Measurements from ENCODE around the gene TEX19. TPM values are rescaled to one million over a fixed set of nuclear protein-coding genes. Genes with fewer than 3 reads are reported as not detected.
A peak's percentile ranks its signal among the peaks of the same experiment; 100 is the strongest.

TEX19 gene
- total RNA-seq, 2 experiments from 2014 or later, result 2.0 to 3.4 TPM

- intact Hi-C loops (cut with micrococcal nuclease; ENCODE audit: unreplicated experiment), result no loop called here
- POLR2A ChIA-PET, result no interaction called here
- Histone ChIP-seq H3K79me2 (ENCODE audit: insufficient read depth, low read depth, low read length) (no peaks in the 10 kb centered on the region), H3K4me3 (ENCODE audit: low read depth, low read length, poor library complexity, severe bottlenecking) (no peak overlapping the region), H3K9me3 (ENCODE audit: low read length) (no peaks in the 10 kb centered on the region), H3K4me1 (ENCODE audit: insufficient read depth, low read length, poor library complexity, severe bottlenecking) (peaks cover 35% of the 10 kb centered on the region), H3K4me2 (ENCODE audit: low read length) (no peak overlapping the region), H3K36me3 (ENCODE audit: insufficient read depth, low read length) (peaks cover 64% of the 10 kb centered on the region), H3K9me2 (ENCODE audit: insufficient read depth, low read length) (no peaks in the 10 kb centered on the region), H3K27ac (ENCODE audit: low read depth, low read length, poor library complexity, severe bottlenecking) (peak overlapping the region; percentile 83), H4K20me1 (ENCODE audit: insufficient read depth, low read length) (no peaks in the 10 kb centered on the region), H2AFZ (ENCODE audit: low read length) (no peak overlapping the region)
- DNase-seq (ENCODE audit: low spot score), result no peak
- BruUV-seq (replicated peaks), result no TSS peak
- CTCF ChIA-PET (ENCODE audit: unreplicated experiment), result no interaction called here
- TF ChIP-seq CTCF (conservative IDR thresholded peaks at IDR 0.05; ENCODE audit: low read length), result no peak
- no peak for TF ChIP-seq EZH2phosphoT487 (IDR thresholded peaks at IDR 0.05; ENCODE audit: borderline replicate concordance, low read depth, low read length)
Observed at GRCh38 chr17:82403662-82404660, 44.9 kb downstream of the TEX19 start.

- no TSS peak for BruUV-seq (replicated peaks)
- H3K9me3 ChIP-seq (ENCODE audit: low read length), result no peaks in the 10 kb centered on the region
- CTCF ChIA-PET (ENCODE audit: unreplicated experiment), result no interaction called here
- TF ChIP-seq EZH2phosphoT487 (IDR thresholded peaks at IDR 0.05; ENCODE audit: borderline replicate concordance, low read depth, low read length) (no peak), CTCF (conservative IDR thresholded peaks at IDR 0.05; ENCODE audit: low read length) (no peak)
- H3K9me2 ChIP-seq (ENCODE audit: insufficient read depth, low read length), result no peaks in the 10 kb centered on the region
- no peak overlapping the region for H3K27ac ChIP-seq (ENCODE audit: low read depth, low read length, poor library complexity, severe bottlenecking)
- H2AFZ ChIP-seq (ENCODE audit: low read length), result no peak overlapping the region
- no peaks in the 10 kb centered on the region for H3K79me2 ChIP-seq (ENCODE audit: insufficient read depth, low read depth, low read length)
- H4K20me1 ChIP-seq (ENCODE audit: insufficient read depth, low read length), result no peaks in the 10 kb centered on the region
- POLR2A ChIA-PET, result no interaction called here
- no peak overlapping the region for H3K4me3 ChIP-seq (ENCODE audit: low read depth, low read length, poor library complexity, severe bottlenecking)
- intact Hi-C loops (cut with micrococcal nuclease; ENCODE audit: unreplicated experiment), result no loop called here
- peaks cover 35% of the 10 kb centered on the region for H3K4me1 ChIP-seq (ENCODE audit: insufficient read depth, low read length, poor library complexity, severe bottlenecking)
- no peak for DNase-seq (ENCODE audit: low spot score)
- H3K36me3 ChIP-seq (ENCODE audit: insufficient read depth, low read length), result peaks cover 63% of the 10 kb centered on the region
- H3K4me2 ChIP-seq (ENCODE audit: low read length), result no peak overlapping the region
Observed at GRCh38 chr17:82405051-82405450, 46.0 kb downstream of the TEX19 start.

- no peaks in the 10 kb centered on the region for H4K20me1 ChIP-seq (ENCODE audit: insufficient read depth, low read length)
- H3K79me2 ChIP-seq (ENCODE audit: insufficient read depth, low read depth, low read length), result no peaks in the 10 kb centered on the region
- no peak overlapping the region for H3K4me3 ChIP-seq (ENCODE audit: low read depth, low read length, poor library complexity, severe bottlenecking)
- H3K4me1 ChIP-seq (ENCODE audit: insufficient read depth, low read length, poor library complexity, severe bottlenecking), result peaks cover 29% of the 10 kb centered on the region
- H3K9me3 ChIP-seq (ENCODE audit: low read length), result no peaks in the 10 kb centered on the region
- H3K36me3 ChIP-seq (ENCODE audit: insufficient read depth, low read length), result peaks cover 56% of the 10 kb centered on the region
- no peaks in the 10 kb centered on the region for H3K9me2 ChIP-seq (ENCODE audit: insufficient read depth, low read length)
- intact Hi-C loops (cut with micrococcal nuclease; ENCODE audit: unreplicated experiment), result no loop called here
- no peak overlapping the region for H3K4me2 ChIP-seq (ENCODE audit: low read length)
- CTCF ChIA-PET (ENCODE audit: unreplicated experiment), result no interaction called here
- no peak overlapping the region for H3K27ac ChIP-seq (ENCODE audit: low read depth, low read length, poor library complexity, severe bottlenecking)
- BruUV-seq (replicated peaks), result no TSS peak
- no peak overlapping the region for H2AFZ ChIP-seq (ENCODE audit: low read length)
- DNase-seq (ENCODE audit: low spot score), result no peak
- TF ChIP-seq CTCF (conservative IDR thresholded peaks at IDR 0.05; ENCODE audit: low read length) (no peak), EZH2phosphoT487 (IDR thresholded peaks at IDR 0.05; ENCODE audit: borderline replicate concordance, low read depth, low read length) (no peak)
- POLR2A ChIA-PET, result no interaction called here
Observed at GRCh38 chr17:82406131-82406671, 47.2 kb downstream of the TEX19 start.

All from OCI-LY7 (cell line).